Smooth muscle cell of the pulmonary artery (primary cell): ENCODE measurements around the gene TC2N. TPM values are rescaled to one million over a fixed set of nuclear protein-coding genes. Genes with fewer than 3 reads are reported as not detected.

Experiments used
- total RNA-seq: library from RNA; depleted of rRNA; stranded (reverse); fragments of >200 nt; gene quantifications from 2 replicates; pipeline ENCODE4 v1.2.3, GENCODE V29; 2014

The TC2N gene
- total RNA-seq, result 0.26 and 0.50 TPM in 2 replicates

GRCh38 chr14:91867316-91867988 is at the start of gene TC2N:
TSS of gene TC2N (minus strand) at chr14:91867536. CDS start at chr14:91813769, 53,767 bp downstream.

GRCh38 chr14:91731986-91732385 is 135.3 kb downstream of the TC2N start, which contains the start of gene CATSPERB:
TSS of gene CATSPERB (minus strand) at chr14:91732086. CDS start at chr14:91729479, 2,607 bp downstream.

Other genes starting within 250 kb of the TC2N start
- gene CATSPERB, start 135.4 kb downstream of the TC2N start, total RNA-seq, result not detected in 2 replicates
- gene FBLN5, start 80.2 kb upstream of the TC2N start, total RNA-seq, result 54.9 and 65.9 TPM in 2 replicates
- 54.8 and 56.4 TPM in 2 replicates for gene TRIP11, start 172.5 kb upstream of the TC2N start, total RNA-seq
- 38.6 and 39.4 TPM in 2 replicates for gene ATXN3, start 239.0 kb upstream of the TC2N start, total RNA-seq